ENCODE measurements around the gene ATG2B.

The ATG2B gene

DNA sequence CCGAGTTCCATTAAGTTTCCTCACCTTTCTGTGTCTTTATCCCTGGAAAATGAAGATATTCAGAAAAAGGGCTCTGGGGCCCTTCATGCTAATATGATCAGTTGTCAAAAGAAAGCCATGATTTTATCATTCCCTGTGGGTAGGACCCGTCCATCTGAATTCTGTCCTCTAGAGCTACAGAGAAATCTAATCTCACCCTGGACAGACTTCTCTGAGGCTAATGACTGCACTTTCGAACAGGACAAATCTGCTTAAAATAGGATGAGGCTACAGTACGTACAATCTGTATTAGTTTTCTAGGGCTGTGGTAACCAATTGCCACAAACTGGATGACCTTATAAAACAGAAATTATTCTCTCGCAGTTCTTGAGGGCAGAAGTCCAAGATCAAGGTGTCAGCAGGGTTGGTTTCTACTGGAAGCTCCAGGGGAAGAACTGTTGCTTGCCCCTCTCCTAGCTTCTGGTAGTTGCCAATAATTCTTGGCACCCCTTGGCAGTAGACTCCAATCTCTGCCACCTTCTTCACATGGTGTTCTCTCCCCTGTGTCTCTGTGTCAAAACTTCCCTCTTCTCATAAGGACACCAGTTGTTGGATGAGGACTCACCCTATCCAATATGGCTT, 30.0 kb upstream of the ATG2B start:
- in situ Hi-C loops (cut with HindIII; ENCODE audit: low sequenced_read_pairs): no loop called here
- TF ChIP-seq, protein P1, sequence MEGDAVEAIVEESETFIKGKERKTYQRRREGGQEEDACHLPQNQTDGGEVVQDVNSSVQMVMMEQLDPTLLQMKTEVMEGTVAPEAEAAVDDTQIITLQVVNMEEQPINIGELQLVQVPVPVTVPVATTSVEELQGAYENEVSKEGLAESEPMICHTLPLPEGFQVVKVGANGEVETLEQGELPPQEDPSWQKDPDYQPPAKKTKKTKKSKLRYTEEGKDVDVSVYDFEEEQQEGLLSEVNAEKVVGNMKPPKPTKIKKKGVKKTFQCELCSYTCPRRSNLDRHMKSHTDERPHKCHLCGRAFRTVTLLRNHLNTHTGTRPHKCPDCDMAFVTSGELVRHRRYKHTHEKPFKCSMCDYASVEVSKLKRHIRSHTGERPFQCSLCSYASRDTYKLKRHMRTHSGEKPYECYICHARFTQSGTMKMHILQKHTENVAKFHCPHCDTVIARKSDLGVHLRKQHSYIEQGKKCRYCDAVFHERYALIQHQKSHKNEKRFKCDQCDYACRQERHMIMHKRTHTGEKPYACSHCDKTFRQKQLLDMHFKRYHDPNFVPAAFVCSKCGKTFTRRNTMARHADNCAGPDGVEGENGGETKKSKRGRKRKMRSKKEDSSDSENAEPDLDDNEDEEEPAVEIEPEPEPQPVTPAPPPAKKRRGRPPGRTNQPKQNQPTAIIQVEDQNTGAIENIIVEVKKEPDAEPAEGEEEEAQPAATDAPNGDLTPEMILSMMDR (IDR thresholded peaks at IDR 0.05; ENCODE audit: low read depth, low read length): no peak
- no peak overlapping the region for H3K4me3 ChIP-seq (ENCODE audit: low read depth, low read length)
- DNase-seq (ENCODE audit: low read depth, low spot score): no peak

DNA sequence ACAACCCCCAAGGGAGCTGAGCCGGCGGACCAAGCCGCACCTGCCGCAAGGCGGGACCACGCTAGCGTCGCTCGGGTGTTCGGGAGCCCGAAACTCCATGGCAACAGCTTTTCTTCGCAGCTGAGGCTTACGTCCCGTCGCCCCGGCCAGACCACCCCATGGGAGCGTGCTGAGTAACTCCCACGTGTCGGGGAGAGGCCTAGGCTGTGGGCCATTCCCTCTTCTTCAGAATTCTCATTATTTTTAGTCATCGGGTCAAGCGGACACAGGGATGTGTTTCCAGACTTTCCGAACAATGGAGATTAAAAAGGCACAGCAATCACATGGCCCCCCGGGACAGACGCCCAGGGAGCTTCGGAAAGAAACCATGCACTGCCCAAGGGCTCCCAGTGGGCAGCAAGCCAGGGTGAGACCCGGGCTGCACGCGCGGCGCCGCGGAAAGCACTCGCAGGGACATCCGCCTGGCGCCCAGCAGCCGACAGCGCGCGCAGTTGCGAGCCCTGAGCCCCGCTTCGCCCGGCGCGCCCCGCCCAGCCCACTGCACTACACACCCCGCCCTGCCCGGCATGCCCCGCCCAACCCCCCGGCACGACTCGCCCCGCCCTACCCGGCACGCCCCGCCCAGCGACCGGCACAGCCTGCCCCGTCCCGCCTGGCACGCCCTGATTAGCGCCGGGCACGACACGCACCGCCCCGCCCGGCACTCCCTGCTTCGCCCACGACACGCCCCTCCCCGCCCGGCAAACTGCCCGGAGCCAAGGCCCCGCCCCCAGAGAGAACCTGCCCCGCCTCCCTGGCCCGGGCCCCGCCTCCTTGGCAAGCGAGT, 28.4 kb upstream of the ATG2B start:
- peak overlapping the region; percentile 67 for H3K4me3 ChIP-seq (ENCODE audit: low read depth, low read length)
- in situ Hi-C loops (cut with HindIII; ENCODE audit: low sequenced_read_pairs): no loop called here
- TF ChIP-seq, protein P1 (IDR thresholded peaks at IDR 0.05; ENCODE audit: low read depth, low read length): no peak
- peak; percentile 95 for DNase-seq (ENCODE audit: low read depth, low spot score)

DNA sequence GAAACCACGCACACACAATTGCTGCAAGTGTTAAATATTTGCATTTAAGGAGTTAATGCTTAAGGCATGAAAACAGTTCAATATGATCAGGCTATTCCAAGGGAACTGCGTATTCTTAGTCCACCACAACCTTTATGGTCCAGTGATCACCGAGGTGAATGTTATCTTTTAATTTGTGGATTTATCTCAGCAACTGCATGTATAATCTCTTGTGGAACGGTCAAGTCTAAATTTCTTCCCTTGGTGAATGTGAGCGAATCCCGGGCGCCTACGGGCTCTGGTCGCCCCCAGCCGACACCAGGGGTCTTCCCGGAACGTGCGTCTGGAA, 27.8 kb upstream of the ATG2B start:
- H3K4me3 ChIP-seq (ENCODE audit: low read depth, low read length): peak overlapping the region; percentile 67
- no peak for DNase-seq (ENCODE audit: low read depth, low spot score)
- TF ChIP-seq, protein P1 (IDR thresholded peaks at IDR 0.05; ENCODE audit: low read depth, low read length): no peak
- in situ Hi-C loops (cut with HindIII; ENCODE audit: low sequenced_read_pairs): no loop called here

DNA sequence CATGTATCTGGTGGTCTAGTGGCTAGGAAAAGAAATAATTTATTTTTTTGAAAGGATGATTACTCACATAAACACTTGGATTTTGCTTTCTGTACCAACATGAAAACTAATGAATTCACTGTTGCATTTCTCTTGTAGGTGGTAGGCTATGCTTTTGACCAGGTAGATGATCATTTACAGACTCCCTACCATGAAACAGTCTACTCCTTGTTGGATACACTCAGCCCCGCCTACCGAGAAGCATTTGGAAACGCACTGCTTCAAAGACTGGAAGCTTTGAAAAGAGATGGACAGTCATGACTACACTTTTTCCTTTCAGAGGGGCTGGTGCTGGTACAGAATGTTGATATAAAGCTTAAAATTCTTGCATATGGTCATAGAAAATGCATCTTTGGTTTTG, 22.2 kb upstream of the ATG2B start:
- TF ChIP-seq, protein P1 (IDR thresholded peaks at IDR 0.05; ENCODE audit: low read depth, low read length): no peak
- H3K4me3 ChIP-seq (ENCODE audit: low read depth, low read length): no peak overlapping the region
- in situ Hi-C loops (cut with HindIII; ENCODE audit: low sequenced_read_pairs): no loop called here
- DNase-seq (ENCODE audit: low read depth, low spot score): no peak

DNA sequence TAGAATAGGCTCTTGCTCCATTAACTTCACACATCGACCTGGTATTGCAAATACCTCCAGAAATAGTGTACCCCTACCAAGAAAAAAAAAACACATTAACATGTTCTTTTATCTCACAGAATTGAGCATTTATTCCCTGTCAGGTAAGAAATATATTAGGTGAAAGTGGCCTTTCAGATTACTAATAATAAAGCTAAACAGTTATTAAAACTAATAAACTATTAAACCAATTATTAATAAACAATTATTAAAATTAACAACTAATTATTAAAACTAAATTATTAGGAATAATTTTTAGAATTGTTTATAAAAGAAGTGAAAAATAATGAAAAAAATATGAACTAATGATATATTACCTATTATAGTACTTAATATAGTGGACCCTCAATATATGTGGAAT, 21.6 kb upstream of the ATG2B start:
- H3K4me3 ChIP-seq (ENCODE audit: low read depth, low read length): no peak overlapping the region
- TF ChIP-seq, protein P1 (IDR thresholded peaks at IDR 0.05; ENCODE audit: low read depth, low read length): no peak
- in situ Hi-C loops (cut with HindIII; ENCODE audit: low sequenced_read_pairs): no loop called here
- DNase-seq (ENCODE audit: low read depth, low spot score): no peak

DNA sequence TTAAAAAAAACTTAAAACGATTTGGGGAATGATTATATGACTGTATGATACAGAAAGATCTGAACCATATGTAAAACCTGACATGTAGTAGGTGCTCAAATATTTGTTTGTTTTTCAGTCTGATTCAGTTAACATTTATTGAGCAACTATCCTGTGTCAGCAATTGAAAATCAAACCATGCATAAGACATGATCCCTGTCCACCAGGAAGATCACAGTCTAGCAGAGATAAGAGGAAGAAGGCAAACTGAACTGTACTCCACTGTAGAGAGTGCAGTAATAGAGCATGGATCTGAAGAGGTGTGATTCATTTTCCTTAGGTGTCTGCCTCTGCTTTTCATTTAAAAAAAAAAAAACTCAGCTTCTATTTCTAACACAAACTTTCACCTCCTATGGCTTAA, 20.9 kb upstream of the ATG2B start:
- no peak overlapping the region for H3K4me3 ChIP-seq (ENCODE audit: low read depth, low read length)
- TF ChIP-seq, protein P1 (IDR thresholded peaks at IDR 0.05; ENCODE audit: low read depth, low read length): no peak
- in situ Hi-C loops (cut with HindIII; ENCODE audit: low sequenced_read_pairs): no loop called here
- no peak for DNase-seq (ENCODE audit: low read depth, low spot score)

All from astrocyte of the spinal cord (primary cell).